GM10248 (cell line): Measurements from ENCODE around the gene CDR2L.

Experiments used
- CTCF ChIA-PET: fragments of 300-600 bp; sonication (Branson Sonifier 250); formaldehyde crosslinking; extraction: SDS; loops from one replicate; lab custom pipeline; 2021; ENCODE audit warnings: antibody characterized with exemption; lab: Yijun Ruan, JAX
- POLR2A ChIA-PET: fragments of 350-650 bp; sonication (Branson Sonifier 250); formaldehyde crosslinking; extraction: SDS; loops from one replicate; lab custom pipeline; 2020; ENCODE audit warnings: antibody characterized with exemption; lab: Yijun Ruan, JAX
- DNase-seq: peaks from one replicate; pipeline ENCODE4 v3.0.0; 2012; ENCODE audit errors: extremely low spot score
- CTCF ChIP-seq: IDR thresholded peaks from 2 replicates; pipeline ENCODE4 v1.5.1; 2012; ENCODE audit warnings: mild to moderate bottlenecking, low read depth; ENCODE audit errors: extremely low read depth, missing control alignments, control extremely low read depth

Gene CDR2L

DNA sequence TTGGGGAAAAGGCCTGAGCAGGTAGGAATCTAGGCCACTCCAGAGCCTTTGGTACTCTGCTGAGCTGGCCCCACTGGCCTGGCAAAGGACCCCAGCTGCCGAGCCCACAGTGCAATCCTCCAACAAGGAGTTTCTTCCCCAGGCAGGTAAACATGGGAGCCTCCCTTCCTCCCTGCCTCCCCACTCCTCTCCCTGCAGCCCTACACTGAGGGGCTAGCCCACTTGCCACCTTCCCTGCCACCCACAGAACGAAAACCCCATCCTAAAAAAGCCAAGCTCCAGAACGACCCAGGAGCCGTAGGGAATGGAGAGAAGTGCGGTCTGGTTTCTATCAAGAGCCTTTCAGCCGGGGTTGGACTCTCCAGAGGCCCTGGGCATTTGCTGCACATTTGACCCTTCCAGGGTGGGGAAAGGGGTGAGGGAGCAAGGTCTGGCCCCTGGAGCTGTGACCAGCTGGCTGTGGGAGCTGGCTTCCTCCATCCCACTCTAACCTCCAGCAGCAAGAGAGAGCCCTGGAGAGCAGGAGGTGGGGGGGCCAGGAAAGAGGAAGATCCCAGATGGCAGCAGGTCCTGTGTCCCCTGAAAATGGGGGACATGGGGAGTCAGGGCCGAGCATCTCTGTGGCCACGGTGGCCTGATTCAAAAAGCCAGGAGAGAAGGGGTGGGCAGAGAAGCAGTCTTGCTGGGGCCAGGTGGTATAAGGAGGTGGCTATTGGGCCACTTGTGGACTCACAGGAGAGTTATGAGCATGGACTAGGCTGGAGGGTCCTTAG, 16.2 kb upstream of the CDR2L start:
- POLR2A ChIA-PET: no interaction called here
- no peak for TF ChIP-seq CTCF
- no peak for DNase-seq
- CTCF ChIA-PET: interaction anchor here (0.6 to 12.8 kb wide), 8 partner anchors 9 to 230 kb away, joined by 3 to 148 read pairs (median 4); partner anchors contain the start of gene NT5C

DNA sequence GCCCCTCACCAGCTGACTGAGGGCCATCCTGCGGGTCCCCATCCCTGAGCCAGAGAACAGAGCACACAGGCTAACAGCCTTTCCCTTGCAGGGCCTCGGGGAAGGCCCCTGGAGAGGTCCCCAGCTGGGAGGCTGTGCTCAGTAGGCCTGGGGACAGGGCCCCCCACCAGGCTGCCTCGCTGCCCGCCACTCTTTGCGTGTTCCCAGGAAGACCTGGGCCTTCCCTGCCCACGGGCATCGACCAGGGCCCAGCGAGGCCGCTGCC, 15.7 kb upstream of the CDR2L start:
- DNase-seq: no peak
- CTCF ChIA-PET: interaction anchor here (0.6 to 12.8 kb wide), 9 partner anchors 9 to 229 kb away, joined by 3 to 148 read pairs (median 3); partner anchors contain the start of gene NT5C
- POLR2A ChIA-PET: no interaction called here
- no peak for TF ChIP-seq CTCF

DNA sequence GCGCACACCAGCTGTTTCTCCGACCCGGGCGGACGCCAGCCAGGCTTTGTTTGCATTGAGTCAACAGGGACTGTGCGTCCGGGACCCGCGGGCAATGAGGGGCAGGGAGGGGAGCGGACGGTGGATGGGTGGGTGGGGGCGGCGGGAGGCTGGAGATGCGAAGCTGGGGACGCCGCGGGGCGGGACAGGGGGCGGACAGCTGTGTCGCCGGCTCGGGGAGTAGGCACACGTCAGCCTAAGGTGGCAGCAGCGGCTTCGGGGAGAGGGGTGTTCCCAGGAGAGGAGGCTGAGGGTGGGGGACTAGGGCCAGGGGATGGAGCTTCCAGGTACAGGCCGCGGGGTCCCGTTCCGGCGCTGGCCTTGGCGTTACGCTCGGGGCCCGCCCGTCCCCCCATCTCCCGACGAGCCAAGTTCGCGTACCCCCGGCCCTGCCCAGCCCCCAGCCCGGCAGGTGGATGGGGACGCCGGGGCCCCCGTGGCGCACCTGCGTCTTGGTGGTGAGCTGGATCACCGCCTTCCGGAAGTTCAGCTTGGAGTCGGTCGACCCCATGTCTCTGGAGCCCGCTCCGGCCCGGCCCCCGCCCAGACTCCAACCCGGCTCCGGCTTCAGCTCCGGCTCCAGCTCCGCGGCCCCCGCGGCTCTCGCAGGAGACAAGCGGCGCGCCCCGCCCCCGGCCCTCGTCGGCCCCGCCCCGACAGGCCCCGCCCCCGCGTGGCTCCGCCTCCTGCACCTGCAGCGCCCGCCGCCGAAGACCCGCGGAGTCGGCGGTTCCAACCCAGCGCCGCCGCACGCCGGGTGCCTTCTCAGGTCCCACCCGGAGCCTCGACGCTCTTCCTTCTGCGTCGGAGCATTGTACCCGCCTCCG, 15.1 kb upstream of the CDR2L start, which contains the start of gene HID1:
TSS of gene HID1 (minus strand) at position 653 of the 866 bp plus-strand sequence. CDS start at position 550, 103 bp downstream.
- TF ChIP-seq CTCF: no peak
- ChIA-PET CTCF (interaction anchor here (0.9 to 12.8 kb wide), 8 partner anchors 10 to 229 kb away, joined by 3 to 148 read pairs (median 5); no protein-coding TSS in a partner anchor), POLR2A (interaction anchor here (0.5 to 0.6 kb wide), 2 partner anchors 241 to 471 kb away, joined by 3 to 4 read pairs; no protein-coding TSS in a partner anchor)
- peak; percentile 86 for DNase-seq

- ChIA-PET POLR2A (interaction anchor here (0.5 to 0.6 kb wide), 2 partner anchors 240 to 470 kb away, joined by 3 to 4 read pairs; no protein-coding TSS in a partner anchor), CTCF (interaction anchor here (0.9 to 12.8 kb wide), 7 partner anchors 10 to 228 kb away, joined by 3 to 148 read pairs (median 9); partner anchors contain the start of gene CDR2L)
- TF ChIP-seq CTCF: no peak
- DNase-seq: no peak
Observed at GRCh38 chr17:74972973-74973328, 14.5 kb upstream of the CDR2L start.

- POLR2A ChIA-PET: interaction anchor here (0.6 kb wide), 1 partner anchor 287 kb away, joined by 5 read pairs; no protein-coding TSS in a partner anchor
Observed at GRCh38 chr17:74975943-74976342, 11.5 kb upstream of the CDR2L start.

More at GRCh38 chr17:74975943-74976342, 11.5 kb upstream of the CDR2L start:
- DNase-seq: no peak
- CTCF ChIA-PET: interaction anchor here (0.9 to 12.8 kb wide), 3 partner anchors 12 to 17 kb away, joined by 3 to 148 read pairs (median 10); partner anchors contain the start of gene CDR2L
- no peak for TF ChIP-seq CTCF
